Measurements from ENCODE around the gene ARL15.
"Not testable (repeated sequence)": the region's sequence is repeated elsewhere in the genome, so short reads cannot be mapped to it uniquely, and the experiment has no call there.

ARL15 gene

DNA sequence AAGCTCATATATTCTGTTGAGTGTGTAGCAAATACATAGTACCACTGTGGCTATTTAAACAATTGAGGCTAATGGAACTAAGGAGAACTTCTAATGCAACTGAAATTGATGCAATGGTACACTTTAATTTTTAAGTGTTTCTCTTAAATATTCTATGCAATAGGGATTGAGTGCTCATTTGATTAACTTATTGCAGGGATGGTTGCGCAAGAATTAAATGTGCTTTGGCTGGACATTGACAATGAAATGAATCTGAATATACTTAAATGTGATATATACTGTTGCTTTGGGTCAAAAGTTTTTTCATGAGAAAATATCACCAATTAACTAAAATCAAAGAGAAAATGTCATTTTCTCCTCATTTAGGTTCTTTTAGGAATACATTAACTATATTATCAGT is 227.1 kb downstream of the ARL15 start:
- no peak overlapping the region for H3K4me3 ChIP-seq (ENCODE audit: low read depth, low read length)
- no peak for DNase-seq (ENCODE audit: low read depth)

DNA sequence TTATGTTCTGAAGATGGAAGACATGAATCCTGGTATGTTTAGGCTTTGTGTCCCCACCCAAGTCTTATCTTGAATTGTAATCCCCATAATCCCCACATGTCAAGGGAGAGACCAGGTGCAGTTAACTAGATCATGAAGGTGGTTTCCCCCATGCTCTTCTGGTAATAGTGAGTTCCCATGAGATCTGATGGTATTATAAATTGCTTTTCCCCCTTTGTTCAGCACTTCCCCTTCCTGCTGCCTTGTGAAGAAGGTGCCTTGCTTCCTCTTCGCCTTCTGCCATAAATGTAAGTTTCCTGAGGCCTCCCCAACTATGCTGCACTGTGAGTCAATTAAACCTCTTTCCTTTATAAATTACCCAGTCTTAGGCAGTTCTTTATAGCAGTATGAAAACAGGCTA is 229.0 kb downstream of the ARL15 start:
- H3K4me3 ChIP-seq (ENCODE audit: low read depth, low read length): no peak overlapping the region
- no peak for DNase-seq (ENCODE audit: low read depth)

DNA sequence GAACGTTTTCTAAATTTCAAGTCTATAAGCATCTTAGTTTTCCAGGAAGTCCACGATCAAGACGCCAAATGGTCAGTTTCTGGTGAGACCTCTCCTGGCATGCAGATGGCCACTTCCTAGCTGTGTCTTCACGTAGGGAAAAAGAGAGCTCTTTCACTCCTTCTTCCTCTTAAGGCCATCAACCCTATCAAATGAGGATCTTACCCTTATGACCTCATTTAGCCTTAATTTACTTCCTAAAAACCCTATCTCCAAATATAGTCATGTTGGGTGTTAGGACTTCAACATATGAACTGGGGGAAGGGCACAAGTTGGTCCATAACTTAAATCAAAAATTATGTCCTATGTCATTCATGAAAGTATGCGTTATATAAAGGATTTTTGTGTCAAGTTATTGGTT is 229.5 kb downstream of the ARL15 start:
- DNase-seq (ENCODE audit: low read depth): no peak
- H3K4me3 ChIP-seq (ENCODE audit: low read depth, low read length): no peak overlapping the region

DNA sequence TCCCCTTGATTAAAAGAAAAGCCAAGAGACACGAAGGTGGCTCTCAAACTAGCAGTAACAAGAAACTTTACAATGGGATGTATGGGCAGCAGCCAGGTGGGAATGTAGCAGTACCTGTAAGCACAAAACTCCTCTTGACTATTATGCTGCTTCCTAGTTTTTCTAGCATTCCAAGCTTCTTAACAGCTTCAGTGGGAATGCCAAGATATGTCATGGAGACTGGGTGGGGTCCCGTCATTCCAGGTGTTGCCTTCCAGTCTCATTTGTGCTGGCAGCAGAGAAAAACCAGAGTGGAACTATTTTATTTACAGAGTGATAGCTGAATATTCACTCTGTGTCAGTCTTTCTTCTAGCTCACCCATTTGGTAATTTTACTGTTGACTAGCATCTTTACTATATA is 236.6 kb downstream of the ARL15 start:
- H3K4me3 ChIP-seq (ENCODE audit: low read depth, low read length): no peak overlapping the region
- no peak for DNase-seq (ENCODE audit: low read depth)

DNA sequence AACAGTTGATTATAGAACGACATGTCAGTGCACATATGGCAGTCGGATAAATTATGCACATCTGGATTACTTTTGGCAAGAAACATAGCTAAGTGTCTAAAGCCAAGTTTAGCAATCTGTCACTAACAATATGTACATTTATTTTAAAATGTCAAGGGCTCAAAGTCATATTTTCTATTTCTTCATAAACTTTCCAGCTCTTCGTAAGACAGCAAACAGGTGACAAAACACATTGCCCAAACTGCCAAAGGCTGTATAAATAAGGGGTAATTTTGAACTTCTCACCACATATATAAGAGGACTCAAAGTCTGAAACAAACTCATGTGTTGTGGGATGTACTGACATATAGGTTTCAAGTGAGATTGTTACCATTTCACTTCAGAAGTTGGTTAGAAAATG is 237.2 kb downstream of the ARL15 start:
- no peak overlapping the region for H3K4me3 ChIP-seq (ENCODE audit: low read depth, low read length)
- no peak for DNase-seq (ENCODE audit: low read depth)

DNA sequence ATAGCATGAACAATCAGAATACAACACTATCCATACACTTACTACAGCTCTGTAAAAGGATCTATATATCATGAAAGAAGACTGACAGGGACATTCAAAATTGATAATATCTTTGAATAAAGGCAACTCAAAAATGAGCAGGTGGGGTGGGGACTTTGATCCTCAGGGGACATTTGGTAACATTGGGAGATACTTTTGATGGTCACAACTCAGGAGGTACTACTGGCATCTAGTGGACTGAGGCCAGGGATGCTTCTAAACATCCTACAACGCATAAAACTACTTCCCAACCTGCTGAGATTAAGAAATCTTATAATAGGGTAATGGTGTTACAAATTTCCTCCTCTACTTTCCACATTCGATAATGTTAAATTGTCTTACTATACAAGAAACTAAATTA is 243.9 kb downstream of the ARL15 start:
- H3K4me3 ChIP-seq (ENCODE audit: low read depth, low read length): no peak overlapping the region
- DNase-seq (ENCODE audit: low read depth): no peak

DNA sequence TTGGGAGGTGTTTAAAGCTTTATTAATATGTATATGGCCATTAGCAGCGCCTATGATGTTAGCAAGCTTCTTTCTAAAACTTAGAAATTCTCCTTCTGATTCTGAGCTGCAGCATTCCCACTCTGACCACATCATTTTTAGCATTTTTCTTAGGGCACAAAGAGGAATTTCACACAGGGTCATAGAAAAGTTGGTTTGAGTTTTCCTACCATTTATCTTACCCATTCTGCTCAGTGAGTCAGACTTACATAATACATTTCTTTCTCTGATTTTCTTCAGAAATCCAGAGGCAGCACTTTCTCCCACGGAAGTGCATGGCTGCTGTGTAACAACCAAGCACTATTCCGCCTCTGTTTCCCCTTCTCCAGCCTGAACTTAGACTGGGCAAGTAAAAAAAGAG is 246.6 kb downstream of the ARL15 start:
- no peak overlapping the region for H3K4me3 ChIP-seq (ENCODE audit: low read depth, low read length)
- peak; percentile 56 for DNase-seq (ENCODE audit: low read depth)

DNA sequence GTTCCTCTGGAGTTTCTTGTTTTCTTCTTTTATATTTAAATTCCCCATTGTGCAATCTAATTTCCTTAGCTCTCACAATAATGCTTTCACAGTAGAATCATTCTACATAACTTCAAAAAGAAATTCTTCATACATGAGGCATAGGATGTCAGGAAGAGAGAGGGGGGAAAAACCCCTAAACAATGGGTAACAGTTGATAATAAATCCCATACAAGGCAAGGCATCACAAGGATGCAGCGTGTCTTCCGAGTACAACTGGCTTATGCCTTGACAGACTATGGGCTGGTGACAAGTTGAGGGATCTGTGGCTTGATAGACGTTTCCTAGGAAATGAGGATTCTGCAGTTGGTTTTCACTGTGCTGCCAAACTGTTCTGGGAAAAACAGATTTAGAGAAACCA is 247.4 kb downstream of the ARL15 start:
- no peak overlapping the region for H3K4me3 ChIP-seq (ENCODE audit: low read depth, low read length)
- DNase-seq (ENCODE audit: low read depth): peak; percentile 79

DNA sequence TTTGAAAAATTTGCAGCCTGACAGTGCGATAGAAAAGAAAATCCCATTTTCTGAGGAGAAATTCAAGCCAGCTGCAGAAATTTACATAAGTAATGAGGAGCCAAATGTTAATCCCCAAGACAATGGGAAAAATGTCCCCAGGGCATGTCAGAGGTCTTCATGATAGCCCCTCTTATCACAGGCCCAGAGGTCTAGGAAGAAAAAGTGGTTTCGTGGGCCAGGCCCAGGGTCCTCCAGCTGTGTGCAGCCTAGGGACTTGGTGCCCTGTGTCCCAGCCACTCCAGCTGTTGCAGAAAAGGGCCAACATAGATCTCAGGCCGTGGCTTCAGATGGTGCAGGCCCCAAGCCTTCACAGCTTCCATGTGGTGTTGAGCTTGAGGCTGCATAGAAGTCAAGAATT is 249.5 kb downstream of the ARL15 start:
- not testable (repeated sequence) for DNase-seq (ENCODE audit: low read depth); H3K4me3 ChIP-seq (ENCODE audit: low read depth, low read length)

DNA sequence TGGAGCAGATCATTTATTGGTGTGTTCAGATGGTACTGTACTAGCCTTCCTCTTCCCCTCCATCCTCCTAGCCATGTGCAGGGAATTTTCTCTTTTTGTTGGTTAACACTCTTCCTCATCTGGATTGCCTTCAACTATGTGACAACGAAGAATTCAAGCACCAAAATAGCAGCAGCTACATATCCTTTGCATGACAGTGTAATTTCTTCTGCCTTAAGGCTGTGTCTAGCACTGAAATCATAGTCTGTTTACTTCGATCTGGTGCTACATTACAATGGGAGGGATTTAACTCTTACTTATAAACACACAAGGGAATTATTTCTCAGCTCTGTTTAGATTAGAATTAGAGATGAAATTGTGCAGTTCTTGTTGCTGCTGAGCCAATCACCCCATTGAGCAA is 260.4 kb downstream of the ARL15 start:
- no peak overlapping the region for H3K4me3 ChIP-seq (ENCODE audit: low read depth, low read length)
- no peak for DNase-seq (ENCODE audit: low read depth)

DNA sequence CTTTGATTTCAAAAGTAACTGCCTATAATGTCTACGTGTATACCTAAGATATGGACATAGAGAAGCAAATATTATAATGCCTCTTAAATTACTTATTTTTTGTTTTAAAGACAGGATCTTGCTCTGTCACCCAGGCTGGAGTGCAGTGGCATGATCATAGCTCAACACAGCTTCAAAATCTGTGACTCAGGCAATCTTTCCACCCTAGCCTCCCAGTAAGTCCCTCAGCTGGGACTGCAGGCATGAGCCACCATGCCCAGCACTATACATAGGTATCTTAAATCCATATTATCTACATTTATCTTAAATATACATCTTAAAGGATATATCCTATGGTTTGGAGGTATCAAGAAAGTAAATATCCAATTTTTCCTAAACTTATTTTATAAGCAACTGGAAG is 261.2 kb downstream of the ARL15 start:
- DNase-seq (ENCODE audit: low read depth): no peak
- no peak overlapping the region for H3K4me3 ChIP-seq (ENCODE audit: low read depth, low read length)

DNA sequence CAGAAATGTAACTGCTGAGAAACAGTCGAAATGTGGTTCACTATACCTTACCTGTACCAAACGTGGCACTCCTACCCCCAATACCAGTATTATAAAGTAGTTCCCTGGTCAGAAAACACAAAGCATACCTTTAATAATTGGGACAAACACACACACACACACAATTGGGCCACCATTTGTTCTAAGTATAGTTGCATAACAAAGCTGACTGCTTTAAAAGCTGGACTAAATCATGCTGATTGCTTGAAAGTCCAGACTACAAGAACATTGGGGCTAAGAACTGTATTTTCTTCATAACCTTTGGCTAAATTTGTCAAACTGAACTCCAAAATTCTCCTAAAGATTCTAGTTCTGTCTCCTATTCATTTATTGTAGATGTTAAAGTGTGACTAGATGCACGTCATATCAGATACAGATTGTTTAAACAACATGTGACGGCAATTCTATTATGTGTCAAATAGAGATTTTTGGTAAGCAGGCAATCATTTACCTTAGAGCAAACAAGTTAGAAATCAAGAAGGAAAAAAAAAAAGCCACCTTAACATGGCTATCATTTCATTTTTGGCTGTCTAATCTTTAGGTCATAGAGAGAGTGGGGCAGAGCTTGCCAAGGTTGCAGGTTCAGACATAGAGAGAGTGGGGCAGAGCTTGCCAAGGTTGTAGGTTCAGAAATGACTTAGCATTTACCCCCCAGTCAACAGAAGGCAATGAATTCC is 265.1 kb downstream of the ARL15 start:
- no peak overlapping the region for H3K4me3 ChIP-seq (ENCODE audit: low read depth, low read length)

DNA sequence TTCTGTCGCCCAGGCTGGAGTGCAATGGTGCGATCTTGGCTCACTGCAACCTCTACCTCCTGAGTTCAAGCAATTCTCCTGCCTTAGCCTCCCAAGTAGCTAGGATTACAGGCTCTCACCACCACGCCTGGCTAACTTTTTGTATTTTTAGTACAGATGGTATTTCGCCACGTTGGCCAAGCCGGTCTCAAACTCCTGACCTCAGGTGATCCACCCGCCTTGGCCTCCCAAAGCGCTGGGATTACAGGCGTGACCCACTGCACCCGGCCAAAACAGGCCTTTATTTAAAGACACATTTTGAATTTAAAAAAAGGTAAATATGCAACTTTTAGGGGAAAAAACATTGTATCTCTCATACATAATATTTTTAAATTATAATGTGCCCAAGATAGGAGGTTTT is 266.1 kb downstream of the ARL15 start:
- DNase-seq (ENCODE audit: low read depth); H3K4me3 ChIP-seq (ENCODE audit: low read depth, low read length): not testable (repeated sequence)

More for the DNA sequence above, 265.1 kb downstream of the ARL15 start:
- DNase-seq (ENCODE audit: low read depth): no peak

DNA sequence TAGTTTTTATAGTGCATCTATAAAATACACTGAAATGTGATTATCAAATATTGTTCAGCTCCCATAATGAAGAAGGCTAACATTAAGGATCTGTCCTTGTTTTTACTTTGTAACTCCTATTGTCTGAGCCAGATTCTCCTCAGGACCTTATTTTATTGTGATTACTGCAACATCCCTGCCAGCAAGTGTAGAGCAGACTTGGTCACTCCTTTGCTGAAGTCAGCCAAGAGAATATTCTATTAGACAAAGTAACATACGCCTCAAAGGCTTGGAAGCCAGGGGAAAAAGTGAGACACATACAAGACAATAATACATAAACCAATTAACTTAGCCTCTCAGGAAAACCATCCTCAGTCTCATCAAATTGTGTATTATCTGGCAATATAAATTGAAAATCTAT is 269.6 kb downstream of the ARL15 start:
- DNase-seq (ENCODE audit: low read depth): no peak
- no peak overlapping the region for H3K4me3 ChIP-seq (ENCODE audit: low read depth, low read length)

DNA sequence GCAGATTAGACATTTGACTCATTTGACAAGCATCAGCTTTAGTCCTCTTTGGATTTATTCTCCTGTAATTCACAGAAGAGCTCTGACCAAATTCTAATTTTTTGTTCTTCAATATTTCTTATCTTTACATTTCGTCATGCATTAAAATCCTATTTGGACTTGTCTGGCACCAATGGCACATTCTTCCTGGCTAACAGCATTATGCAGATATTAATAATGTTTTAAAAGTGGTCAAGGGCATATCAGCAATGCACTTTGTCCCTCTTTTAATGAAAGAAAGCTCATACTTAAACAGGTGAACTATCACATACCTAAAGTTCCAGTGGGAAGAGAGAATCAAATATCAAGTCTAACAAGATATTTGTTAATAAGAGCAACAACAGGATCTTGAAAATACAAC is 270.4 kb downstream of the ARL15 start:
- DNase-seq (ENCODE audit: low read depth): no peak
- no peak overlapping the region for H3K4me3 ChIP-seq (ENCODE audit: low read depth, low read length)

DNA sequence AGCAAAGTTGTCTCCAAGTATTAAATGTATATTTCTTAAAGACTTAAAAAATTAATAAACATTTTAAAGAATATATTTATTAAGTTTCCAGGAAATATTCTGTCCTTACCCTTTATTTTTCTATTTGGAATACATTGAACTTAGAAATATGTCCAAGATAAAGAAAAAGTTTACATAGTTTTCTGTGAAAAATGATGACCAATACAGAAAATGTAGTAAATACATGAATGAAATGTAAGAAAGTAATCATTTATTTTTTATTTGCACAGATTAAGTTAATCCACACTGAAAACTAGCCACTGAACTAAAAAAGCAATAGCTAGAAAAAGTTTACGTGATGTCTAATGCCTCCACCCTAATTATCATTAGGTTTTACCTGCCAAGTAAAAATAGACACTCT is 273.2 kb downstream of the ARL15 start:
- no peak for DNase-seq (ENCODE audit: low read depth)
- no peak overlapping the region for H3K4me3 ChIP-seq (ENCODE audit: low read depth, low read length)

DNA sequence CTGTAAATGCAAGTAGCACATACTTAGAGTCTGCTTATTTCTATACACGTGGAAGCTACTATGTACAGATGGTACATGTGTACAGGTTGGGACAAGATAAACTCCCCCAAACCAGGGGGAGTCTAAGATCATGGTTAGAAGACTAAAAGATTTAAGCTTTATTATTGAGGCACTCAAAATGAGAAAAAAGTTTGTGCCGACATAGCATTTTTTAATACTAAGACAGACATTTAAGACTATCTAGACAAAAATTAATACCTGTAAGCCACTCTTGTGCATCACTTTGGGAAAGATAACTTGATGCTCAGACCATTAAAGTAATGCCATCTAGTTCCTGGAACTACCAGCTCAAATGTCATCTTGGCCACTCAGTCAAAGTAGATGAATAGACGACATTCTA is 279.4 kb downstream of the ARL15 start:
- DNase-seq (ENCODE audit: low read depth): no peak
- no peak overlapping the region for H3K4me3 ChIP-seq (ENCODE audit: low read depth, low read length)

DNA sequence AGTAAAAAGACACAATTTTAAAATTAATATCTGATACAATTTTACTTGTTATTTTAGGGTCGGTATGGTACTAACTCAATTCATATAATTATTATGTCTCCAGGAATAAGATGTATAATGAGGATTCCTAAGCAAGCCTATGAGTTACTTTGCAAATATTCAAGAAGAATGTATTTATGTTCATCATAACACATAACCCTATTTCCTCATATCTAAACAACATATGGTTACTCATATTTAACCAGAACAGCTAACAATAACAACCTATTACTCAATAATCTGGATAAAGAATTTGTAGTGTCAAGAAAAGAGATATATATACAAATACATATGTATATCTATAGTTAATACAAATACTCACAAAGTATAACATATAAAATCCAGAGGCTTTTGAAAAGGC is 285.9 kb downstream of the ARL15 start:
- DNase-seq (ENCODE audit: low read depth): no peak
- H3K4me3 ChIP-seq (ENCODE audit: low read depth, low read length): no peak overlapping the region

DNA sequence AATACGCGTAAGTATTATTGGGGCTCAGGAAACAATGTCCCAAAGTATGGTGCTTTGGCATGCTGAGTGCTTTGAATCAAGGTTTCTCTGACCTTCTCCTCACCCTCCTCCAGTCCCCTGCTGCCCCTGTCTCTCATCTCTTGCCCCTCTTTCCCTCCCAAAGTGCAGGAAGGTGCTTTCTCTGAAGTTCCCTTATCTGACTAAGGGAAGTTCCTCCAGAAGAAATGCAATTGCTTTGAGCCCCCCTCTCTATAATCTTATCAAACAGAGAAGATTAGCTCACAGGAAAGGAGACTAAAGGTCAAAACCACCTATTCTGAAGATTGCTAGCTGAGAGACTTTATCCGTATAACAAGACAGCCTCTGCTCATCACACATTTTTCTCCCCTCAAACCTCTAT is 288.1 kb downstream of the ARL15 start:
- H3K4me3 ChIP-seq (ENCODE audit: low read depth, low read length): no peak overlapping the region
- DNase-seq (ENCODE audit: low read depth): no peak

DNA sequence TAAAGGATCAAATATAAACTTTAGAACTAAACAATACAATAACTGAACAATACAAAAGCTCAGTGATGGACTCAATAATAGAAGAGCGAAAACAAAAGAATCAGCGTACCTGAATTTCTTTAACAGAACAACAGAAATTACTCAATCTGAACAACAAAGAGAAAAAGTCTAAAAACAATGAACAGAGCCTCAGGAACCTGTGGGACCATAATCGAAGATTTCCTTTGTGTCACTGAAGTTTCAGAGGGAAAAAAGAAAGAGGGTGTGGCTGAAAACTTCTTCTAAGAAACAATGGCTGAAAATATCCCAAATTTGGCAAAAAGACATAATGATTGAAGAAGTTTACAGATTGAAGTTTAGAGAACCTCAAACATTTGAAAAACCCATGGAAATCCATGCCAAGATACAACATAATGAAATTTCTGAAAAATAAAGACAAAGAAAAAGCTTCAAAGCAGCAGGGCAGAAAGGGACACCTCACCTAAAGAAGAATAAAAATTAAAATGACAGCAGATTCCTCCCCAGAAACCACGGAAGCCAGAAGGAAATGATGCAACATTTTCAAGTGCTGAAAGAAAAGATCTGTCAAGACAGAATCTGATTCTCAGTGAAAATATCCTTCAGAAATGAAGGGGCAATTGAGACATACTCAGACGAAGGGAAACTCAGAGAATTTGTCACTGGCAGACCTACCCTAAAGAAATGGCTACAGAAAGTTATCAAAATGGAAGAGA is 288.8 kb downstream of the ARL15 start:
- no peak overlapping the region for H3K4me3 ChIP-seq (ENCODE audit: low read depth, low read length)
- DNase-seq (ENCODE audit: low read depth): no peak

DNA sequence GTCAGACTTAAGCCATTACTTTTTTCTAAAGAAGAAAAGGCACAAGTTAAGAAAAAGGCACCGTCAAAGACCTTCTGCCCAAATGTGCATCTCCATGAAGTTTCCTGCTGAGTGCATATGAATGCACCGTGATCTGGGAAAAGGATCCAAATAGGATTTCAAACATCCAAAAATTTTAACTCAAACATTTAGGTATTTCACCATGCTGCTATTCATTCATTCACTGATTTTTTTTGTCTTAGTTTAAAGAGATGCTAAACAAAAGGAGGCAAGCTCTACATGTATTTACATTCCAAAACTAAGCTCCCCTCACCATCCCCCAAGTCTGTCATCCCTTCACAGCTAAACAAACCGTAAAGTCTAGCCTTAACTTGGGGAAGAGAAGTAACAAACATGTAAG is 291.9 kb downstream of the ARL15 start:
- DNase-seq (ENCODE audit: low read depth): no peak
- no peak overlapping the region for H3K4me3 ChIP-seq (ENCODE audit: low read depth, low read length)
